Stimulated activated CD4-positive, alpha-beta T cell treated with anti-CD3 and anti-CD28 coated beads, Interleukin-12 subunit alpha, Interleukin-12 subunit beta, amount 100 ng/mL, for 4 hours (primary cell): ENCODE results near the gene SUPT3H.

Experiments
- DNase-seq: peaks from one replicate; pipeline ENCODE4 v3.0.0-alpha.2; 2020

SUPT3H gene

GRCh38 chr6:44983467-44984365 lies 394.0 kb downstream of the SUPT3H start:
- no peak for DNase-seq

- DNase-seq: no peak
Measured at GRCh38 chr6:44980841-44981240, 396.9 kb downstream of the SUPT3H start.

- DNase-seq: no peak
Measured at GRCh38 chr6:44976677-44977641, 400.8 kb downstream of the SUPT3H start.

- DNase-seq: no peak
Measured at GRCh38 chr6:44974511-44974910, 403.2 kb downstream of the SUPT3H start.

GRCh38 chr6:44972709-44973108 lies 405.0 kb downstream of the SUPT3H start:
- DNase-seq: no peak

- DNase-seq: no peak
Measured at GRCh38 chr6:44969446-44970185, 408.1 kb downstream of the SUPT3H start.

GRCh38 chr6:44967481-44967880 lies 410.3 kb downstream of the SUPT3H start:
- no peak for DNase-seq

- DNase-seq: no peak
Measured at GRCh38 chr6:44966449-44967092, 411.2 kb downstream of the SUPT3H start.

- DNase-seq: no peak
Measured at GRCh38 chr6:44965708-44966107, 412.0 kb downstream of the SUPT3H start.

- DNase-seq: no peak
Measured at GRCh38 chr6:44960898-44961297, 416.8 kb downstream of the SUPT3H start.

- DNase-seq: no peak
Measured at GRCh38 chr6:44959651-44960050, 418.1 kb downstream of the SUPT3H start.

- DNase-seq: no peak
Measured at GRCh38 chr6:44957156-44957555, 420.6 kb downstream of the SUPT3H start.

GRCh38 chr6:44956396-44956795 lies 421.3 kb downstream of the SUPT3H start:
- DNase-seq: no peak

GRCh38 chr6:44955145-44955544 lies 422.6 kb downstream of the SUPT3H start:
- no peak for DNase-seq

- DNase-seq: no peak
Measured at GRCh38 chr6:44954281-44954680, 423.5 kb downstream of the SUPT3H start.

- no peak for DNase-seq
Measured at GRCh38 chr6:44951253-44951747, 426.4 kb downstream of the SUPT3H start.

- no peak for DNase-seq
Measured at GRCh38 chr6:44949596-44950201, 428.0 kb downstream of the SUPT3H start.

GRCh38 chr6:44943541-44943940 lies 434.2 kb downstream of the SUPT3H start:
- no peak for DNase-seq

- no peak for DNase-seq
Measured at GRCh38 chr6:44942798-44943197, 434.9 kb downstream of the SUPT3H start.

GRCh38 chr6:44942201-44942600 lies 435.5 kb downstream of the SUPT3H start:
- DNase-seq: no peak

- no peak for DNase-seq
Measured at GRCh38 chr6:44940367-44940766, 437.4 kb downstream of the SUPT3H start.
